CD4-positive, alpha-beta T cell treated with Interferon gamma for 1 hour (primary cell): ENCODE results near the gene OXT.

ENCODE experiments used
- DNase-seq: peaks from one replicate; pipeline ENCODE4 v3.0.0-alpha.2; 2020

OXT gene

GRCh38 chr20:3088031-3088430 lies 16.6 kb downstream of the OXT start:
- no peak for DNase-seq

- no peak for DNase-seq
Measured at GRCh38 chr20:3090565-3090964, 19.1 kb downstream of the OXT start.

- peak; percentile 53 for DNase-seq
Measured at GRCh38 chr20:3092611-3093379, 21.4 kb downstream of the OXT start.

GRCh38 chr20:3093861-3094361 lies 22.5 kb downstream of the OXT start:
- DNase-seq = peak; percentile 54

- no peak for DNase-seq
Measured at GRCh38 chr20:3094848-3095629, 23.6 kb downstream of the OXT start.

- DNase-seq = no peak
Measured at GRCh38 chr20:3100480-3100879, 29.1 kb downstream of the OXT start.

- no peak for DNase-seq
Measured at GRCh38 chr20:3101251-3101650, 29.8 kb downstream of the OXT start.

GRCh38 chr20:3101737-3102574 lies 30.5 kb downstream of the OXT start:
- DNase-seq = peak; percentile 55

- no peak for DNase-seq
Measured at GRCh38 chr20:3102575-3103368, 31.4 kb downstream of the OXT start.

- DNase-seq = no peak
Measured at GRCh38 chr20:3103369-3104032, 32.1 kb downstream of the OXT start.

- no peak for DNase-seq
Measured at GRCh38 chr20:3105256-3106137, 34.1 kb downstream of the OXT start.

GRCh38 chr20:3106185-3106584 lies 34.8 kb downstream of the OXT start:
- no peak for DNase-seq

- no peak for DNase-seq
Measured at GRCh38 chr20:3106658-3107463, 35.4 kb downstream of the OXT start.

- DNase-seq = no peak
Measured at GRCh38 chr20:3107464-3108025, 36.1 kb downstream of the OXT start.

- DNase-seq = no peak
Measured at GRCh38 chr20:3109350-3110302, 38.2 kb downstream of the OXT start.

GRCh38 chr20:3111507-3111906 lies 40.1 kb downstream of the OXT start:
- no peak for DNase-seq

GRCh38 chr20:3111995-3112394 lies 40.6 kb downstream of the OXT start:
- DNase-seq = no peak
